HG03175 (cell line): ENCODE results near the gene VWC2.

Experiments used
- ATAC-seq: cut with Tn5 transposase; IDR thresholded peaks from one replicate; pipeline ENCODE4 v1.9.1; 2021; ENCODE audit warnings: mild to moderate bottlenecking, moderate library complexity; ENCODE audit not compliant: unreplicated experiment

The VWC2 gene

DNA sequence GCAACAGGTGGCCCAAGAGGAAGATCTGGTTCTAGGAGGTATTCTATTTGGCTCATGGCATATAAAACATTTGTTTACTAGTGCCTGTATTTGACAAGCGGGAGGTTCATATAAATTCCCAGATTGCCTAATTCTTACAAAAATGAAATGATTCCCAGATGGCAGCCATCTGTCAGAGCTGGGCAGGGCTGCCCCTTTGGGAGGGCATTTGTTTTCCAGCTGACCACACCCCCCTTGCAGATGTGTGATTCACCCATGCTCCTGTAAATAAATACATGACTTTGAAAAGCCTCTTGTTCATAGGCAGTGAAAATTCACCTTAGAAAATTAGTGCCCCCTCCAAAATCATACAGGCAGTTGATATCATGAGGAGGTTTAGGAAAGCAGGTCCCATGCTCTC lies 8.6 kb downstream of the VWC2 start:
- ATAC-seq = no peak

DNA sequence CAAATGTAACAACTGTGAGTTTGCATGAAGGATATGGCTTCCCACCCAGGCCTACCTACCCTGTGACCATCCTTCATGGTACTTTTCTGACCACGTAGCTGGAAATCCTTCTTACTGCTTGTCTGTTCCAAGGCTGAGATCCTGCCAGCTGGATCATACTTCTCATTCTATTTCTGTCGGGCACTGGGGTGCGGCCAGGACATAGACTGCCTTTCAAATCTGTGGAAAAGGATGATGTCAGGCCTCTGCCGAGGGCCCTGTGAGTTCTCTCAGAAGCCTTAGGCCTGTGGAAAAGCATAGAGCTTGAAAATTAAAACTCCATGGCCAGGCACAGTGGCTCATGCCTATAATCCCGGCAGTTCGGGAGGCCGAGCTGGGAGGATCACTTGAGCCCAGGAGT lies 10.0 kb downstream of the VWC2 start:
- ATAC-seq = no peak

DNA sequence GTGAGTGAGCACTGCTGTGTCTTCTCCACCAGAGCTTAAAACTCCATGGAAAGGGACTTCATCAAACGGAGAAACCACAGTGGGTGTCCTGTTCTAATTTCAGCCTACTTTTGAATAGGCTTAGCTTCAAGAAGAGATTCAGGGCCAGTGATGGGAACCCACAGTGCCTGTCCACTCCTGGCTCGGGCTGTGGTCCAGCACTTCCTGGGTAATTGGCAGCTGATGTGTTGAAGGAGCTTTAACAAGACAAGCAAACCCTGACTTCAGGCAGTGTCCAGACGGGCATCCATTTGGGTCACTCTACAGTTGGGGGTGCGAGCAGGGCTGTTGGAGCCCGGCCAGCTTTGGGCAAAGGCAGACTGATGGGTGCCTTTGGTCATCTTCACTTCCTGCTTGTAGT lies 14.5 kb downstream of the VWC2 start:
- ATAC-seq = no peak

DNA sequence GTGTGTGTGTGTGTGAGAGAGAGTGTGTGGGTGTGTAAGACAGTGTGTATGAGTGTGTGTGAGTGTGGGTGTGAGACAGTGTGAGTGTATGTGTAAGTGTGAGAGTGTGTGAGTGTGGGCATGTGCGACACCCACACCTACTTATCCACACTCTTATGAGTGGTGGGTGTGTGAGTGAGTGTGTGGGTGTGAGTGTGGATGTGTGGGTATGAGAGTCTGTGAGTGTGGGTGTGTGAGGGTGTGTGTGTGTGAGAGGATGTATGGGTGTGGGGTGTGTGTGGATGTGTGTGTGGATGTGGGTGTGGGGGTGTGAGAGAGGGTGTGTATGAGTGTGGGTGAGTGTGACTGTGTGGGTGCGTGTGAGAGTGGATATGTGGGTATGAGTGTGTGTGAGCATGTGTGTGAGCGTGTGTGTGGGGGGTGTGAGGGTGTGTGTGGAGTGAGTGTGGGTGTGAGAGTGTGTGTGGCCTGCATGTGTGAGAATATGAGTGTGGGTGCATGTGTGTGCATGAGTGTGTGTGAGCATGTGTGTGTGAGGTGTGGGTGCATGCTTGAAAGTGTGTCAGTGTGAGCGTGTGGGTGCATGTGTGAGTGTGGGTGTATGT lies 15.1 kb downstream of the VWC2 start:
- no peak for ATAC-seq

DNA sequence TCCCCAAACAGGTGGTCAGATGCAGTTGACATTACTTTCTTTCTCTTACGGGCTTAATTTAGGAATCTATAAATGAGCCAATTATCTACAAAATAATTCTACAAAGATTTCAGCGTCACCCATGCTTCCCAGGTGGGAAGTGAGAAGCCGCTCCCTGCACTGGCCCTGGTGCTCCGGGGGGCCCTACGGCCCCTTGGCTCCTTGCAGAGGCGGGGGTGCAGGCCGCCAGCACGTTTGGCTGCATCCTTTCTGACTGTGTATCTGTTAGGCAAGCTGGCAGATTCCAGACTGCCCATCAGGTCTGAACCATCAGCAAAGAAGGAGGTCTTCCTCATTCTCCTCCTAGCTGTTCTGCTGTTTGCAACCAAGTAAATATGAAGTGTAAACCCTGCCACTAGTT lies 16.3 kb downstream of the VWC2 start:
- no peak for ATAC-seq

DNA sequence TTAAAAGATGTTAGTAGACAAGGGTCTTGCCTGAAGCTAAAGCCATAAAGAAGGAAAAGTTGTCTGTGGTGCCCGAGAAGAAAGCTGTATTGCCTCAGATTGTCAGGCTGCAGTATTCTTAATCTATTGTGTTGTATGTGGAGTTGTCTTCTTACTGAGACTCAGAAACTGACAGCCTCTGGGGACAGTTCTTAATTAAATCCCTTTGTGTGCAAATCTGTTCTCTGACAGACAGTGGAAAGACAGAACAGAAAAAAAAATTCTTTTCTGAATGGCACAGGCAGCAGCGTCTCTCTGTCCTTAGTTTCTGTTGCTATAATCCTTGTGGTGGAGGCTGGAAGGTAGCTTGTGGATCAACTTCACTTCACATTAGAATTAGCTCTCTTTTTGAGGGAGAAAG lies 16.8 kb downstream of the VWC2 start:
- ATAC-seq = no peak

DNA sequence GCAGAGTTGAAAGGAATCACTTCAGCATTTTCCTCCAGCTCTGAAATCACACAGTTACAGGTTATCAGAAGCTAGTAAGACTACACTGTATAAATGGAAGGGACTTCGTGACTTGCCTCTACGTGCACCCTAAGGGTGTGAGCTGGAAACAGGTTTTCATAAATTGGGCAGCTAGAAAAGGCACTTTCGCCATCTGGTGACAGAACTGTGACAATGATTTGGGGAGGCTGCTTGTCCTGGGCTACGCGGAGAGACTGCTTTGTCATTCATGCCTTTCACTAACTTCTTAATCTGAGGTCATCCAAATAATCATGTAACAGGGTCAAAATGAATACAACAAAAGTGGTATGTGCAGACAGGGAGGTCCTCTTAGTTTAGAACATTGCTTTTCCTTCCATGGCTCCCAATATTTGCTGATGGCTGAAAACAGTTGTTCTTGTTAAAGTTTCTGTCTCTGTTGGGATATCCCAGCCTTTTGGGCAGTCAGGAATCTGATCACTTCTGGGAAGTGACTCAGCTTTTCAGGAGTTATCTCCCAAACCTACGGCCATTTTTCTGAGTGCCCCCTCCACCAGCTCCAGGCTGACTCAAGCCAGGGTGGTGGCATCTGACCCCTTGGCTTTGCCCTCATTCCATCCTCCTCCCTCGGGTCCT lies 17.8 kb downstream of the VWC2 start:
- ATAC-seq = peak; percentile 73

DNA sequence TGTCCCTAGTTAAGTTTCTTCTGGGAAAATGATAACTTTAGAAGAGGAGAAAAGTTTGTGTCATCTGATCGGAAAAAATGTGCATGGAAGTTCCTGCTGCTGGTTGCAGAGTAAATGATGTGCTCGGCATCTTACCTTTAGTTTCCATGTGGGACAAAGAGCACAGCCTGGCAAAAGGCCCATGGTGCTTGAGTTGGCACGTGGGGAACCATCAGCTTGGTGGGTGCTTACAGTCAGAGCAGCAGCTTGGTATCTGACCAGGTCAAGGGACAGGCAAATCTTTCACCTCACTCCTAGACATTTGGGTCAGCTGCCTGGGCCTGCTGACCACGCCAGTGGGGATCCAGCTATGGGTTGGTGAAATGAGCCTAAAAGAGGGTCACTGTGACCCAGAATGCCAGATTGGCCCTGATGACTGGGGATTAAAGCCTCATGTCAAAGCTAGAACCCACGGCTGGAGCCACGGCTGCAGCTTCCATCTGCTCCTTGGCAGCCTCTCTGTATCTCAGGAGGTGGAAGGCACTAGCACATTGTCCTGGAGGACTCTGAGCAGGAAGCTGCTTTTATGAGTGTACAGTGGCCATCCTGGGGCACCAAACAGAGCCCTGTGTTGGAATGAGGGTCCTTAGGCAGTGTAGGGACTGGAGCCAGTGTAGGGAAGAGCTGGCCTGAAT lies 24.7 kb downstream of the VWC2 start:
- no peak for ATAC-seq

DNA sequence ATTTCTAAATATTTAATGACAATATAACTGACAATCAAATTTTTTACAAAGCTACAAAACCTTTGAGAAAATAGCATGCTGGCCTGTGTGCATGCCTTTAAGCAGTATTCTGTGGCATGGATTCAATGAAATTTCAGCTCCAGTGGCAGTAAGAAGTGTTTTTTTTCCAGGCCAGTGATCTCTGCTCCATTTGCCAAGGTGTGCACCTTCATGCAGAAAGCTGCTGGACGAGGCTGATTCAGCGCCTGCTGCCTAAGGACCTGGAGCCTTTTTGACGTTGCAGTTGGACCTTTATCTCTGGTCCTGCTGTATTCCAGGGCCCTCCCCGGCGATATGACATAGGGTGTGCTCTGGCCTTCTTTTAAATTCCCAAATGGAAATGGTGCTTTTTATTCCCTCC lies 26.6 kb downstream of the VWC2 start:
- ATAC-seq = no peak

DNA sequence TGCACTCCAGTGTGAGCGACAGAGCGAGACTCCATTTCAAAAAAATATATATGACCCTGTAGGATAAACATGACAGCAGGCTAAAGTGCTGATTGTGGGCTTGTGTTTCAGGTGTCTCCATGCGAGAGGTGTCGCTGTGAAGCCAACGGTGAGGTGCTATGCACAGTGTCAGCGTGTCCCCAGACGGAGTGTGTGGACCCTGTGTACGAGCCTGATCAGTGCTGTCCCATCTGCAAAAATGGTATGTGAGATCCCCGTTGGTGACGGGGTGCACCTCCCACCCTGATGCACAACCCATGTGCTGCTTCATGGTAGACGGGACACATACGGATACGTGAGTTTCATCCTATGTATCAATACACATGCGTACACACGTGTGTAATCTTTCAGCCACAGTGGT lies 29.2 kb downstream of the VWC2 start:
- no peak for ATAC-seq

DNA sequence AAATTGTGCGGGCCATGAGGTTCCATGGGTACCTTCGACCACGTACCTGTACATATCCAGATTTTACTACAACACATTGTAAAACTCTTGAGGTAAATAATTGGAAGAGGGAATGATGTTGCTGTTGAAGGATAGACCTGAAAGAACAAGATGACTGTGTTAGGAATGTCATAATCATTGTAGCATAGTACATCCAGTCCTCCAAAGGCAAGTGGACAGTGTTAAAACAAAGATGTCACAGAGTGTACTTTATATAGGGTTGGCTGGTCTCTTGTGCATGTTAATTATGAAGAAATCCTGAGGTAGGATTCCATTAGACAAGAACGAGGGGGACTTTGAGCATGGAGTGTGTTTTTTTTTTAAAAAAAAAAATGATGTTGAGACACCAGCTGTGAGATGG lies 30.4 kb downstream of the VWC2 start:
- no peak for ATAC-seq

DNA sequence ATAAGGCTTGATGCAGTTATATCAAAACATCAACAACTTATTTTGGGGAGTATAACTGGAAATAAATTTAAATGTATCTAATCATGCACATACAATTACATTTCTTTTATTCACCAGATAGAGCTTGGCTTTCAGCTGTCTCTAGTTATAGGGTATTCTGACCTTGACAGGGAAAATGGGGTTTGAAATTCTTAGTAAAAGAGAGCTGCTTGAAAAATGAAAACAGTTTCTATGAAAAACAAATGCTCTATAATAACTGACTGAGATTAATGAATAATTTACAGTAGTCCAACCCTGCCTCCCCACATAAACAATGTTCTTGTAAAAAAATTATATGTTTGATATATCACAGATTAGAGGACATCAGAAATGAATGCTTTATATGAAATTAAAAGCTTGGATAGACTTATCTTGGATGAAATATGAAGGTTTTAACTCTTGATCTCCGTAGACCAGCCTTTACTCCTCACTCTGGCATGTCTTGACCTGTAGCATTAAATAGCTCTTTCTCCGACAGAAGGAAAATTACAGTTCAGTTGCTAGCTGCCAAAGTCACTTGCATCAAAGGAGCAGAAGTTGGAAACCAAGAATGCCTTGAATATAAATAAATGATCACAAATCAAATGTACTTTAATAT lies 32.1 kb downstream of the VWC2 start:
- no peak for ATAC-seq

DNA sequence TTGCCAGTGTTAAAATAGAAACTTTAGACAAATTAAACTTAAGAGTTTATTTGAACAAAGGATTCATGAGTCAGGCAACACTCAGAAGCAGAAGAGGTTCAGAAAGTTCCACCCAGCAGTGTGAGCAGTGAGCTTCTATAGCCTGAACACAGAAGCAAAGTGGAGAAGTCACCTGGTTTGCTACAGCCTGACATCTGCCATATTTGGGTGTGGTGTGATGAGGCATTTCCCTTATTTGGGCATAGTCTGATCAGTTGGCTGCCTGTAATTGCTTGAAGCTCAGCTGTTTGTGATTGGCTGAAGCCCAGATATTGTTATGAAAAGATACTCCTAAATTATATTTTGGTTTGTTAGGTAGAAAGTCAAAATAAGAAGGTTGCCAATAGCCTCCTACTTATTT lies 39.1 kb downstream of the VWC2 start:
- no peak for ATAC-seq

DNA sequence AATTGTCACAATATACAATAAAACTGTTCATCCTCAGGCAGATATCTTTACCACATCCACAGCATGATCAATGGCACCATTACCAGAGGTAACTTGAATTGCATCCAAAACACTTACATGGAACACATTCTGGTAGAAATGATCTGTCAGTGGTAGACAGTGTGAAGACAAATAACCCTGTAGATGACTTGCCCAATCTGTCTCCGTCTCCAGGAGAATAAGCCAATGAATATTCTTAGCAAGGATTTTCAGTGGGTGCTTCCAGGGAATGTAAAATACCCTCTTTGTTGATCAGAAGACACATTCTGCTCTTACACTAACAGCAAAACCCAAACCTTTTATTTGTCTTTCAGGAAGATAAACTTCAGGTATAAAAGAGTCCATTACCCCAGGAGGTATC lies 43.8 kb downstream of the VWC2 start:
- ATAC-seq = no peak

DNA sequence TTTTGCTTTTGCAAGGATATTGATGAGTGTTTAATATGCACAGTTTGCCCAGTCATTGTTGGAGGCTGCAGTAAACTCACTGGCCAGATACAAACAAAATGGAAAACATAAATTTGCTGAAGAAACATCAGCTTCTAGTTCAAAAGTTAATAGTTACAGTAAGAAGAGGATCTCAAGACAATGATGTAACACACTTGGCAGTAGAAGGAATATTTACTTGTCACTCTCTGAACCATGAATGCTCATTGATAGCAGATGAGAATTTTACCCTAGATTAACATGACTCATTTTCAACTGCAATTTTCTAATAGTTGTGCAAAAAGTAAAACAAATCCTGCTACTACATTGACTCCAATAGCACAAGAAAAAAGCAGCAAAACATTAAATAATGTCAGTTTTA lies 47.7 kb downstream of the VWC2 start:
- no peak for ATAC-seq

DNA sequence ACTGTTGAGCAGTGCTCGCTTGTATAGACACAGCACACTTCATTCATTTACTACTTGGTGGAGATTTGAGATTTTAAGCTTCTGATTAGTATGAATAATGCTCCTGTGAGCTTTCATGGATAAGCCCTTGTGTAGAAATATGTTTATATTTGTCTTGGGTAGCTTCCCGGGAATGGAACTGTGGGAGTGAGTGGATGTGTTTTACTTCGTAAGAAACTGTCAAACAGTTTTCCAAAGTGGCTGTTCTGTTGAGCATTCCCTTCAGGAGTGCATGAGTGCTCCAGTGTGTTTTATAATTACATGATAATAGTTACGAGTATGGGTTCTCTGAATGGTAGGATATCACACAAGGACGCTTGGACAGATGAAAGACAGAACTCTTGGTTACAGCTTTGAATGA lies 49.4 kb downstream of the VWC2 start:
- ATAC-seq = no peak

DNA sequence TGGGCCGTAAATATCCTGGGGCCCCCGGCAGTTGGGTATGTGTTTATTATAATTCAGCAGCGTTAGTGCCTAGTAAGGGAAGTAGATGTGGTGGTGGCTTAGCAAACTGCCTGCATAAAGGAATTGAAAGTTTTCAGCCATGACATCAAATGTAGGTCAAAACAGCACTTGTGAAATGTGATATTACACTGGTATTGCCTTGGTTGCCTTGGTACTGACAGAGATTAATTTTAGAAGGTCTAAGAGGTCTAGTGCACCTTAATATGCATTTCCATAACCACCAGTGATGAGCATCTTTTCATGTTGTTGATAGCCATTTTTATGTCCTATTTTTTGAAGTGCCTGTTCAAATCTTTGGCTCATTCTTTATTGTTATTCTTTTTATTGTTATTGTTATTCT lies 50.1 kb downstream of the VWC2 start:
- no peak for ATAC-seq

DNA sequence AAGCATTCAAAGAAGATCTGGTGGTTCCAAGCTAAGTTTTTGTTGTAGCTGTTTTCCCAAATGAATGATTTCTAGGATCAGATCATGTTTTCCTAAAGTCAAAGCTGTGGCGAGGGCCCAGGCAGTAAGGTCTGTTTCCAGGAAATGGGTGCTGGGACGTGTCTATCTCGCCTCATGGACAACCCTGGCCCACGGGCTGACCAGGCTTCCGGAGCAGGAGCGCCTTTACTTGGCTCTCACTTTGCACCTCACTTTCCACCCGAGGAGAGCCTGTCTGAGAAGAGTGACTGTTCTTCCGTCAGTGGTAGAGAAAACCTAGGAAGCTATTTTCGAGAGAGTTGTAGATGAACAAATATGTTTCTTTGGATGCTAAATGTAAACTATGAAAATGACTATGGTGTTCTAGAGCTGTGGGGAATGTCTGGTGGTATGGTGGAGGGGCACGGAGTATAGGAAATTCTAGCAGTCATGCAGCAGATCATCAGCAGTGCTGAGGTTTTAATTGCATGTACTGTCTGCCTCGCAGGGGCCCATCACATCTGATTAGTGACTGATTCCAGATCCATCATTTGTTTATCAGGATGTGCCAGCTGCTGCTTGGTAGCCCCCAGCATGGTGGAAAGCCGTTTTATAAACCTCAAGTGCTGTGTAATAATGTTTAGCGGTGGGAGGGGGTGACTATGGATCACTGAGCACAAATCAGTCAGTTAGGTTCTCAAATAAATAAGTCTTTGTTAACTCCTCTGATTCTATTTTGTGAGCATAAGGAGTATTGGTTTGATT lies 66.6 kb downstream of the VWC2 start:
- ATAC-seq = no peak

DNA sequence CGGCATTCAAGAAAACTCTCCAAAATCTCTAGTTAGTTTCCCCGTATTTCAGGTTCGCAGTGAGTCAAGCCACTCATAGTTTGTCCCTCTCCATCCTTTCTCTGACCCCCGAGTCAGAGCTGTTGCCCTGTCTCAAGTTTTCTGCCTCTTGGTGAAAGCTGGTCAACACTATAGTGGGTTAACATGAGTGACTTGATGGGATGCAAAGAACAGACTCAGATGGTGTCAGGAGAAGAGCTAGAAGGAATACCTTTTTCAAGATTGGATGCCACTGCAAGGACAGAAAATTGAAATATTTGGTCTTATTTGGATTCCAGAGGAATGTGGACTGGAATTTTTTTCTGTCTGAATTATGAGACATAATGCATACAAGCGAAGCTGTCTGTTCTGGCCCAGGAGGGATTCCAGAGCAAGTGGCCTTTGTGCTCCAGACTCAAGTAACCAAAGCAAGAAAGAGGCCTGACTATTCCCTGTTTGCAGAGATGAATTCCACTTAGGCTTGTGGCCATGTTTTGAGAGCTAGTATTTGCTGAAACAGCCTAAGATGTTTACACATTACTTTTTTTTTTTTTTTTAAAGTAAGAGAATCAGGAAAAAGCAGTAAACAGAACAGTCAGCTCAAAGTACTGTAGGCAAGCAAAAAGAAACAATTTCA lies 67.4 kb downstream of the VWC2 start:
- no peak for ATAC-seq

DNA sequence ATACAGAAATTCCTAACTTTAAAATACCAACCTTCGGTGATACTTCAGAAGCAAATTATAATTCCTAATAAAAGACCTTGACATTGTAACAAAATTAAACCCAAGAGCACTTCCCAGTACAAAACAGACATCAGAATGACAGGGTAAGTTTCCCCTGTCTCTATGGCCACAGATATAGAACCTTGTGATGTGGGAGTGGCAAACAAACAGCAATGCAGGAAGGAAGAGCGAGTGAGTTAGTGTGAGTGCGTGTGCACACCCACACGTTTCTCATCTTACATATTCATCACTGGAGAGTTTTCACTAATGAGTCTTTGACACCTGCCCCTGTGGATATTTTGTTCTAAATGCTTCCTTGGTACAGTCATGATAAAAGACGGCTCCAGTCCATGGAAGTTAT lies 72.2 kb downstream of the VWC2 start:
- no peak for ATAC-seq
